UCSD-AML1 (cell line): ENCODE measurements around the gene OR14A2.
"Not testable (repeated sequence)": the region's sequence is repeated elsewhere in the genome, so short reads cannot be mapped to it uniquely, and the experiment has no call there.

Experiments used
- DNase-seq: peaks from one replicate; lab custom pipeline; 2025; ENCODE audit not compliant: unreplicated experiment; lab: John Stamatoyannopoulos, UW

The OR14A2 gene

GRCh38 chr1:247748041-247748440, at the start of gene OR14A2:
Gene OR14A2 (minus strand): TSS chr1:247748141.
- no peak for DNase-seq

- no peak for DNase-seq
Measured at GRCh38 chr1:247797518-247797917, 49.6 kb upstream of the OR14A2 start.

GRCh38 chr1:247769603-247770002, 21.7 kb upstream of the OR14A2 start:
- DNase-seq = no peak

- DNase-seq = no peak
Measured at GRCh38 chr1:247760456-247760855, 12.5 kb upstream of the OR14A2 start, which contains the start of gene OR1C1. Gene OR1C1 (minus strand): TSS chr1:247760556. CDS start chr1:247758406, 2,150 bp downstream.

GRCh38 chr1:247754311-247754710, 6.4 kb upstream of the OR14A2 start:
- not testable (repeated sequence) for DNase-seq

- no peak for DNase-seq
Measured at GRCh38 chr1:247749870-247750269, 1.9 kb upstream of the OR14A2 start.

GRCh38 chr1:247747616-247748015, 325 bp downstream of the OR14A2 start:
- no peak for DNase-seq

- no peak for DNase-seq
Measured at GRCh38 chr1:247746391-247746935, 1.5 kb downstream of the OR14A2 start.

GRCh38 chr1:247742215-247742760, 5.7 kb downstream of the OR14A2 start:
- DNase-seq = not testable (repeated sequence)

GRCh38 chr1:247741756-247742155, 6.2 kb downstream of the OR14A2 start:
- DNase-seq = no peak

- DNase-seq = no peak
Measured at GRCh38 chr1:247740721-247741120, 7.2 kb downstream of the OR14A2 start.

- no peak for DNase-seq
Measured at GRCh38 chr1:247738315-247738714, 9.6 kb downstream of the OR14A2 start, which contains the start of gene OR14K1. Gene OR14K1 (plus strand): TSS chr1:247738615. CDS start chr1:247738615, 0 bp downstream.

- no peak for DNase-seq
Measured at GRCh38 chr1:247721222-247721621, 26.7 kb downstream of the OR14A2 start.

GRCh38 chr1:247716546-247716945, 31.4 kb downstream of the OR14A2 start, which contains the start of gene OR6F1:
Gene OR6F1 (minus strand): TSS chr1:247716646. CDS start chr1:247712755, 3,891 bp downstream.
- no peak for DNase-seq

- no peak for DNase-seq
Measured at GRCh38 chr1:247713753-247714152, 34.2 kb downstream of the OR14A2 start.

- not testable (repeated sequence) for DNase-seq
Measured at GRCh38 chr1:247710681-247711080, 37.3 kb downstream of the OR14A2 start.

GRCh38 chr1:247701338-247701737, 46.6 kb downstream of the OR14A2 start:
- DNase-seq = no peak

- DNase-seq = peak; percentile 44
Measured at GRCh38 chr1:247681288-247681897, 66.5 kb downstream of the OR14A2 start.

- DNase-seq = no peak
Measured at GRCh38 chr1:247680171-247680570, 67.8 kb downstream of the OR14A2 start.

GRCh38 chr1:247679639-247680038, 68.3 kb downstream of the OR14A2 start, which contains the start of gene OR13G1:
Gene OR13G1 (minus strand): TSS chr1:247679739. CDS start chr1:247673041, 6,698 bp downstream.
- DNase-seq = no peak
